ENCODE data around the gene KERA.

GRCh38 chr12:91098461-91098860 lies 40.6 kb upstream of the KERA start:
- TF ChIP-seq ELK1 (IDR thresholded peaks at IDR 0.05; ENCODE audit: borderline replicate concordance, low read depth, low read length) = no peak
- TF ChIP-seq CTCF (conservative IDR thresholded peaks at IDR 0.05; ENCODE audit: low read depth, low read length) = no peak
- no peak for TF ChIP-seq RCOR1 (IDR thresholded peaks at IDR 0.05; ENCODE audit: insufficient replicate concordance, low read length)
- TF ChIP-seq RFX5 (IDR thresholded peaks at IDR 0.05; ENCODE audit: low read depth, low read length) = no peak

Measured in IMR-90 (cell line).